ENCODE measurements around the gene CALHM2.

The CALHM2 gene

DNA sequence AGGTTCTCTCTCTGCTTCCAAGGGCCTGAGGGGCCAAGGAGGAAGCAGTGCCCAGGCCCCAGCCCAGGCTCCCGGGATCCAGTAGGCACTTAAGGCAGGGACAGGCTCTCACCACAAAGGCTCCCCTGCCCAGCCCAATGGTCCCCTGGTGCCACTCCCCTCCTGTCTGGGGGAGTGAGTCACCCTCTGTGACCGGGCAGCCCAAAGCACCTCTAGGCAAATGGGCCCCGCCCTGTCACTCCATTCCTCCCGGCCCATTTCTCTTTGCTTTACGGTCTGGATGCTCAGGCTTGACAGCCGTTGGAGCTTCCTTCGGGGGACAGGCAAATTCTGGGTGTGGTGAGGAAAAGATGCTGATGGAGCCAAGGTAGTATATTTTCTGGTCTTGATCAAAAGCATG is 27.0 kb upstream of the CALHM2 start, which contains the start of gene CALHM3:
TSS of gene CALHM3 (minus strand) at position 106 of the 400 bp plus-strand sequence. CDS start 208 bp downstream, outside the sequence.
- TF ChIP-seq, protein P1, sequence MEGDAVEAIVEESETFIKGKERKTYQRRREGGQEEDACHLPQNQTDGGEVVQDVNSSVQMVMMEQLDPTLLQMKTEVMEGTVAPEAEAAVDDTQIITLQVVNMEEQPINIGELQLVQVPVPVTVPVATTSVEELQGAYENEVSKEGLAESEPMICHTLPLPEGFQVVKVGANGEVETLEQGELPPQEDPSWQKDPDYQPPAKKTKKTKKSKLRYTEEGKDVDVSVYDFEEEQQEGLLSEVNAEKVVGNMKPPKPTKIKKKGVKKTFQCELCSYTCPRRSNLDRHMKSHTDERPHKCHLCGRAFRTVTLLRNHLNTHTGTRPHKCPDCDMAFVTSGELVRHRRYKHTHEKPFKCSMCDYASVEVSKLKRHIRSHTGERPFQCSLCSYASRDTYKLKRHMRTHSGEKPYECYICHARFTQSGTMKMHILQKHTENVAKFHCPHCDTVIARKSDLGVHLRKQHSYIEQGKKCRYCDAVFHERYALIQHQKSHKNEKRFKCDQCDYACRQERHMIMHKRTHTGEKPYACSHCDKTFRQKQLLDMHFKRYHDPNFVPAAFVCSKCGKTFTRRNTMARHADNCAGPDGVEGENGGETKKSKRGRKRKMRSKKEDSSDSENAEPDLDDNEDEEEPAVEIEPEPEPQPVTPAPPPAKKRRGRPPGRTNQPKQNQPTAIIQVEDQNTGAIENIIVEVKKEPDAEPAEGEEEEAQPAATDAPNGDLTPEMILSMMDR (IDR thresholded peaks at IDR 0.05; ENCODE audit: insufficient read depth, low read length, missing control alignments): no peak
- ChIA-PET CTCF (interaction anchor here (0.8 to 1.1 kb wide), 2 partner anchors 9 to 13 kb away, joined by 3 read pairs; no protein-coding TSS in a partner anchor), POLR2A (no interaction called here)
- no peak for DNase-seq (ENCODE audit: low read depth, low spot score)
- no peak within 1 kb of the TSS for H3K4me3 ChIP-seq (ENCODE audit: low read depth, low read length)

DNA sequence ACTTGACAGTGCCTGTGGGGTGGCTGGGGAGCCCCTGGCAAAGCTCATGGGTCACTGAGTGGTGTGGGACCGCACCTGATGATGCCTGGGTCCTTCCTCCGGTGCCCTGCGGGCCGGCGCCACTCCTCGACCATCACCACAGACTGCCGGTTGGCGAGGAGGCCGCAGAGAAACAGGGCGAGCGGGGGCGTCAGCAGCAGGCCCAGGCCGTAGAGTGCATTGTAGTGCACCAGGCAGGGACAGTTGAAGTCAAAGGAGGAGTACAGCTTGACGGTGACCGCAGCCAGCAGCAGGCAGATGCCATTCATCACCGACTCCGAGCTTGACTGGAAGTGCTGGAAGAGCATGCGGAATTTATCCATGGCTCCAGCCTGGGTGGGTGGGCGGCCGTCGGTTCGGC is 26.5 kb upstream of the CALHM2 start:
- ChIA-PET CTCF (interaction anchor here (0.8 to 11.0 kb wide), 5 partner anchors 6 to 63 kb away, joined by 3 to 83 read pairs (median 4); partner anchors contain the start of gene NEURL1), POLR2A (no interaction called here)
- no peak overlapping the region for H3K4me3 ChIP-seq (ENCODE audit: low read depth, low read length)
- TF ChIP-seq, protein P1 (IDR thresholded peaks at IDR 0.05; ENCODE audit: insufficient read depth, low read length, missing control alignments): no peak
- no peak for DNase-seq (ENCODE audit: low read depth, low spot score)

DNA sequence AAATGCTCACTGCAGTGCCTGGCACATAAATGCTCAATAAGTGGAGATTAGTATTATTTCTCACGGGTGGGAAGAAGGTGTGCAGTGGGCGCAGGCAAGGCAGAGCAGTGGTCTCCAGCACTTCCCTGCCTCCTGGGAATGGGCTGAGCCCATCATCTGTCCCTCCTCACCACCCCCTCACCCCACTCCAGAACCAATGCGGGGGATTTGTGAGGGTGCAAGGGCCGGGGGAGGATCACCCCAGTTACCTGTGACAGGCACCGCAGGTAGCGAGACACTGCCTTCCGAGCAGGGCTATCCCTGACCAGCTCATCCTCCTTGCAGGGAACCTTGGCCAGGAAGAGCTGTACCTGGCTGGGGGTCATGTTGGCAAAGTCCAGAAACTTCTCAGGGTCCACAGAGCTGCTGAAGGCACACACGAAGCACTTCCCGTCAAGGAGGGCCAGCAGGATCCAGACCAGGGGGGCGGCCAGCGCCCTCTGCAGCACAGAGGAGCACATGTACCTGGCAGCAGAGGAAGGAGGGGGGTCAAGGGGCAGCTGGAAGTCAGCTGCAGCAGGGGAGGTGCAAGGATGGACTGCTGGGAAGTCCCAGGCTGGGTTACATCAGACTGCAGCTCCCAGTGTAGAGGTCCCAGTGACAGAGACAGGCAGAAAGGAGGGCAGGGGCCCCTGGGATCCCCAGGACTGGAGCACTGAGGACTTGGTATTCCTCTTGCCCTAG is 24.0 kb upstream of the CALHM2 start:
- DNase-seq (ENCODE audit: low read depth, low spot score): no peak
- POLR2A ChIA-PET: no interaction called here
- TF ChIP-seq, protein P1 (IDR thresholded peaks at IDR 0.05; ENCODE audit: insufficient read depth, low read length, missing control alignments): peak; percentile 17
- H3K4me3 ChIP-seq (ENCODE audit: low read depth, low read length): no peak overlapping the region
- CTCF ChIA-PET: interaction anchor here (0.9 to 11.0 kb wide), 7 partner anchors 8 to 80 kb away, joined by 3 to 83 read pairs (median 5); partner anchors contain the start of genes ATP5MK and PDCD11

DNA sequence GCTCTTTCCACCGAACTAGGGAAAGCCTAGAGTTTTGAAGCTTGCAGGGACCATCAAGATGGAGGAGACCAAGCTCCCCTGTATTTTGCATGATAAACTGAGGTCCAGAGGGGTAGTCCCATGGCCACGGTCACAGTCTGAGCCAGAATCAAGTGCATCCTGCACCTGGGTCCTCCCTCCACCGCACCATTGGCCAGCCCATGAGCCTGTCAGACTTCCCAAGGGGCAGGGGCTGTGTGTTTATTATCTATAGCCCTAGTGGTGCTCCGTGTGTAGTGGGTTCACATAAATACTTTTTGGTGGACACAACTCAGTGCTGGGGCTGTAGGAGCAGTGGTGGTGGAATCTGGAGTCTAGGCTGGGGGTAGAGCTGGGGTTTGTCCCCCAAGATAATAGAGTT is 23.3 kb upstream of the CALHM2 start:
- CTCF ChIA-PET: interaction anchor here (0.6 to 11.0 kb wide), 6 partner anchors 9 to 59 kb away, joined by 3 to 83 read pairs (median 5); partner anchors contain the start of gene CALHM2

DNA sequence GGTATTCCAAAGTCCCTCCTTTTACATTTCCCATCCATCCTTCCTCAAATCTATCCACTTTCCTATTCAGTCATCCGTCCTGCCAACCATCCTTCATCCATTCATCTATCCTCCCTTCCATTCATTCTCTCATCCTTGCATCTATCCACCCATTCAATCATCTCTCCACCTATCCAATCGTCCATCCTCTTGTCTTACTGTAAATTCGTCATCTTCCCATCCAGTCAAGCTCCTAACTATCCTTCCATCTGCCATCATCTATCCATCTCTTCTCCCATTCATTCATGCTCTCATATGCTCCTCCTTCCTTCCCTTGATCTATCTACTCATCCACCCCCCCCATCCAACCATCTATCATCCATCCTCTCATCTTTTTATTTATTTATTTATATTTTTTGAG is 21.9 kb upstream of the CALHM2 start:
- DNase-seq (ENCODE audit: low read depth, low spot score): no peak
- ChIA-PET CTCF (interaction anchor here (5.2 to 11.0 kb wide), 2 partner anchors 10 to 58 kb away, joined by 37 to 83 read pairs; no protein-coding TSS in a partner anchor), POLR2A (no interaction called here)
- TF ChIP-seq, protein P1 (IDR thresholded peaks at IDR 0.05; ENCODE audit: insufficient read depth, low read length, missing control alignments): no peak
- H3K4me3 ChIP-seq (ENCODE audit: low read depth, low read length): no peak overlapping the region

More for the DNA sequence above, 23.3 kb upstream of the CALHM2 start:
- TF ChIP-seq, protein P1 (IDR thresholded peaks at IDR 0.05; ENCODE audit: insufficient read depth, low read length, missing control alignments): no peak
- H3K4me3 ChIP-seq (ENCODE audit: low read depth, low read length): no peak overlapping the region
- no peak for DNase-seq (ENCODE audit: low read depth, low spot score)
- POLR2A ChIA-PET: no interaction called here

DNA sequence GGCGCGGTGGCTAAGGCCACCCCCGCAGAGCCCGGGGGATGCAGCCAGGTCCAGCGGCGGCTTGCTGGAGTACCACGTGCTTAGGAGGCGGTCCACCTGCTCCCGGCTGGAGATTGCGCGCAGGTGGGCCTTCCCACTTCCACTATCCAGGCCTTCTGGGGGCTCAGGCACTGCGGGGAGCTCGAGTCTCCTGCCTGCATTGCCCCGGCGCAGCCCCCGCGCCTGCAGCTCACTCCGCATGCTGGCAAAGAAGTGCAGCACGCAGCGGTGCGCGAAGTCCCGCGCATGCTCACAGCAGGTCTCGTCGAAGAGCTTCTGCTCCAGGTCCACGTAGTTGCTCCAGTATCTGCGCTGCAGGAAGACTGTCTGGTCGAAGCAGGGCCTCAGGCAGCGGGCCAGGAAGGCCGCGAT is 21.1 kb upstream of the CALHM2 start:
- ChIA-PET CTCF (interaction anchor here (1.2 to 11.0 kb wide), 2 partner anchors 11 to 21 kb away, joined by 4 to 83 read pairs; partner anchors contain the start of gene CALHM2), POLR2A (no interaction called here)
- TF ChIP-seq, protein P1 (IDR thresholded peaks at IDR 0.05; ENCODE audit: insufficient read depth, low read length, missing control alignments): no peak
- DNase-seq (ENCODE audit: low read depth, low spot score): no peak
- no peak overlapping the region for H3K4me3 ChIP-seq (ENCODE audit: low read depth, low read length)
